ENCODE results near the gene TSEN2. TPM values are rescaled to one million over a fixed set of nuclear protein-coding genes. Genes with fewer than 3 reads are reported as not detected.

The TSEN2 gene
- total and polyA plus RNA-seq, 2 of the 4 experiments (the other 2 are of a cell fraction) = 9.5 to 14.2 TPM

GRCh38 chr3:12506201-12506709 lies 22.0 kb downstream of the TSEN2 start (continued):
- TF ChIP-seq CTCF (conservative IDR thresholded peaks at IDR 0.05; ENCODE audit: low read depth, low read length) (no peak), RFX5 (IDR thresholded peaks at IDR 0.05; ENCODE audit: low read depth, low read length) (no peak), MAZ (IDR thresholded peaks at IDR 0.05; ENCODE audit: borderline replicate concordance, low read depth, low read length) (no peak), NFE2L2 (IDR thresholded peaks at IDR 0.05; ENCODE audit: low read depth, low read length) (no peak), SMC3 (IDR thresholded peaks at IDR 0.05; ENCODE audit: low read depth, low read length) (no peak), POLR2A (IDR thresholded peaks at IDR 0.05; ENCODE audit: low read depth, low read length) (no peak), RCOR1 (IDR thresholded peaks at IDR 0.05; ENCODE audit: insufficient replicate concordance, low read length) (no peak), RAD21 (IDR thresholded peaks at IDR 0.05; ENCODE audit: low read length) (no peak)

Measured in IMR-90 (cell line).